Measurements from ENCODE around the gene TSPAN4. TPM values are rescaled to one million over a fixed set of nuclear protein-coding genes. Genes with fewer than 3 reads are reported as not detected.

Gene TSPAN4
- total and polyA plus RNA-seq, 2 of the 13 experiments (the other 11 are each of a cell fraction or from before 2014, with no cell fraction given): 31.7 to 68.3 TPM

- no peak for TF ChIP-seq RXRA (CRISPR knock-in tag; IDR thresholded peaks at IDR 0.05)
- TF ChIP-seq TERF1 (CRISPR knock-in tag; IDR thresholded peaks at IDR 0.05): no peak
- TF ChIP-seq ZNF335 (CRISPR knock-in tag; IDR thresholded peaks at IDR 0.05): 0 out of 2 replicates have a peak, but pooled peaks have one; percentile 39
- TF ChIP-seq ZNF367 (CRISPR knock-in tag; IDR thresholded peaks at IDR 0.05; ENCODE audit: borderline replicate concordance): no peak
- no peak for TF ChIP-seq TRIM22 (IDR thresholded peaks at IDR 0.05)
- TF ChIP-seq ZNF564 (CRISPR knock-in tag; IDR thresholded peaks at IDR 0.05): peak; percentile 46; the same call in 1 of the 2 replicates
- no peak for TF ChIP-seq ETS1 (CRISPR knock-in tag; IDR thresholded peaks at IDR 0.05)
- no peak; the same call in 1 of the 2 replicates for TF ChIP-seq ZFP90 (CRISPR knock-in tag; IDR thresholded peaks at IDR 0.05; ENCODE audit: borderline replicate concordance)
- TF ChIP-seq ZFYVE20 (CRISPR knock-in tag; IDR thresholded peaks at IDR 0.05; ENCODE audit: borderline replicate concordance, low read depth): no peak
- TF ChIP-seq YEATS4 (CRISPR knock-in tag; IDR thresholded peaks at IDR 0.05; ENCODE audit: borderline replicate concordance): peak; percentile 71
- peak; percentile 10; the same call in 1 of the 2 replicates for TF ChIP-seq NFYC (CRISPR knock-in tag; IDR thresholded peaks at IDR 0.05)
- TF ChIP-seq LCORL (IDR thresholded peaks at IDR 0.05): no peak
- peak; percentile 88 for TF ChIP-seq LCORL (CRISPR knock-in tag; IDR thresholded peaks at IDR 0.05)
- TF ChIP-seq ZNF747 (CRISPR knock-in tag; IDR thresholded peaks at IDR 0.05; ENCODE audit: borderline replicate concordance): no peak
- TF ChIP-seq ZSCAN21 (CRISPR knock-in tag; IDR thresholded peaks at IDR 0.05; ENCODE audit: borderline replicate concordance): no peak
- peak; percentile 84 for TF ChIP-seq ZNF18 (CRISPR knock-in tag; IDR thresholded peaks at IDR 0.05; ENCODE audit: insufficient replicate concordance)
- no peak for TF ChIP-seq TRIM24 (CRISPR knock-in tag; IDR thresholded peaks at IDR 0.05)
- TF ChIP-seq MIXL1 (CRISPR knock-in tag; IDR thresholded peaks at IDR 0.05): no peak
- TF ChIP-seq ZNF761 (CRISPR knock-in tag; conservative IDR thresholded peaks at IDR 0.05): no peak; the same call in 1 of the 2 replicates
- TF ChIP-seq ZNF777 (CRISPR knock-in tag; IDR thresholded peaks at IDR 0.05): peak; percentile 47; the same call in 1 of the 2 replicates
- no peak for TF ChIP-seq ZBTB14 (CRISPR knock-in tag; IDR thresholded peaks at IDR 0.05)
Observed at GRCh38 chr11:827146-827896, 15.3 kb upstream of the TSPAN4 start (continued).
